OCI-LY7 (cell line): ENCODE results near the gene FGF2.

Source experiments
- CTCF ChIP-seq: fragments of 200-600 bp; sonication (generic); conservative IDR thresholded peaks from 2 replicates; pipeline ENCODE4 v1.5.1; 2014; ENCODE audit warnings: mild to moderate bottlenecking, antibody characterized with exemption, low read length, moderate library complexity, mixed read lengths
- EZH2phosphoT487 ChIP-seq: fragments of 200-600 bp; sonication (generic); IDR thresholded peaks from 2 replicates; pipeline ENCODE4 v1.6.1; 2018; ENCODE audit warnings: low read depth, borderline replicate concordance, mild to moderate bottlenecking, mixed run types, antibody characterized with exemption, low read length, moderate library complexity, mixed read lengths

GRCh38 chr4:122903766-122904288 is 77.2 kb downstream of the FGF2 start:
- no peak for TF ChIP-seq CTCF
- no peak for TF ChIP-seq EZH2phosphoT487
